MM.1S (cell line): Measurements from ENCODE around the gene MEGF11.

Experiments
- DNase-seq: peaks from one replicate; pipeline ENCODE4 v3.0.0-alpha.2; 2015
- H2AFZ ChIP-seq: fragments of 300-600 bp; sonication (generic); 2 replicates; pipeline ENCODE4 v1.6.0; 2016; ENCODE audit warnings: antibody characterized with exemption, low read length
- H3F3A ChIP-seq: fragments of 300-600 bp; sonication (generic); 2 replicates; pipeline ENCODE4 v1.6.1; 2016; ENCODE audit warnings: mild to moderate bottlenecking, antibody characterized with exemption, low read length, moderate library complexity, mixed read lengths; ENCODE audit not compliant: insufficient read depth
- H3K27ac ChIP-seq: fragments of 300-600 bp; sonication (generic); 2 replicates; pipeline ENCODE4 v1.5.1; 2016; ENCODE audit warnings: mild to moderate bottlenecking, low read length
- H3K27me3 ChIP-seq: fragments of 300-600 bp; sonication (generic); replicated peaks from 2 replicates; pipeline ENCODE4 v1.6.0; 2016; ENCODE audit warnings: low read length; ENCODE audit not compliant: insufficient read depth
- H3K36me3 ChIP-seq: fragments of 300-600 bp; sonication (generic); replicated peaks from 2 replicates; pipeline ENCODE4 v1.6.1; 2016; ENCODE audit warnings: mild to moderate bottlenecking, low read length, mixed read lengths; ENCODE audit not compliant: insufficient read depth
- H3K4me1 ChIP-seq: fragments of 300-600 bp; sonication (generic); 2 replicates; pipeline ENCODE4 v1.6.1; 2016; ENCODE audit warnings: low read length, mixed read lengths
- H3K4me2 ChIP-seq: fragments of 300-600 bp; sonication (generic); 2 replicates; pipeline ENCODE4 v1.6.0; 2016; ENCODE audit warnings: low read depth, low read length
- H3K4me3 ChIP-seq: fragments of 300-600 bp; sonication (generic); 2 replicates; pipeline ENCODE4 v1.5.1; 2016; ENCODE audit warnings: low read length, mixed read lengths
- H3K79me2 ChIP-seq: fragments of 300-600 bp; sonication (generic); 2 replicates; pipeline ENCODE4 v1.6.1; 2016; ENCODE audit warnings: mixed run types, low read length, mixed read lengths
- H3K9ac ChIP-seq: fragments of 300-600 bp; sonication (generic); 2 replicates; pipeline ENCODE4 v1.6.1; 2016; ENCODE audit warnings: low read length, mixed read lengths
- H3K9me2 ChIP-seq: fragments of 300-600 bp; sonication (generic); replicated peaks from 2 replicates; pipeline ENCODE4 v1.6.1; 2016; ENCODE audit warnings: mild to moderate bottlenecking, low read length, mixed read lengths; ENCODE audit not compliant: insufficient read depth
- H3K9me3 ChIP-seq: fragments of 300-600 bp; sonication (generic); replicated peaks from 2 replicates; pipeline ENCODE4 v1.6.1; 2016; ENCODE audit warnings: mild to moderate bottlenecking, low read length, mixed read lengths; ENCODE audit not compliant: insufficient read depth
- H4K20me1 ChIP-seq: fragments of 300-600 bp; sonication (generic); 2 replicates; pipeline ENCODE4 v1.6.1; 2016; ENCODE audit warnings: mild to moderate bottlenecking, low read length, moderate library complexity, mixed read lengths; ENCODE audit not compliant: insufficient read depth
- CTCF ChIP-seq: fragments of 300-600 bp; sonication (generic); IDR thresholded peaks from 2 replicates; pipeline ENCODE4 v1.5.1; 2016; ENCODE audit warnings: antibody characterized with exemption, low read length, mixed read lengths
- EZH2 ChIP-seq: fragments of 300-600 bp; sonication (generic); optimal IDR thresholded peaks from 2 replicates; pipeline ENCODE3; 2017; ENCODE audit warnings: low read depth, mild to moderate bottlenecking, antibody characterized with exemption, low read length, mixed read lengths
- EZH2phosphoT487 ChIP-seq: fragments of 300-600 bp; sonication (generic); IDR thresholded peaks from 2 replicates; pipeline ENCODE4 v1.6.1; 2018; ENCODE audit warnings: antibody characterized with exemption, low read length

Gene MEGF11

GRCh38 chr15:66111363-66111762, 142.2 kb downstream of the MEGF11 start:
- Histone ChIP-seq H3K9me3 (no peaks in the 10 kb centered on the region), H3K4me2 (no peak overlapping the region), H3K9ac (no peak overlapping the region), H3K4me3 (no peak overlapping the region), H3K9me2 (no peaks in the 10 kb centered on the region), H3F3A (no peaks in the 10 kb centered on the region), H2AFZ (no peak overlapping the region), H3K36me3 (no peaks in the 10 kb centered on the region), H3K27me3 (peaks cover 19% of the 10 kb centered on the region; the same call in 1 of the 2 replicates), H3K79me2 (no peaks in the 10 kb centered on the region), H4K20me1 (no peaks in the 10 kb centered on the region), H3K27ac (no peak overlapping the region), H3K4me1 (no peaks in the 10 kb centered on the region)
- no peak for TF ChIP-seq EZH2
- TF ChIP-seq EZH2phosphoT487 = no peak
- TF ChIP-seq CTCF = no peak
- no peak for DNase-seq

- no peak overlapping the region for H3K9ac ChIP-seq
- no peaks in the 10 kb centered on the region for H3K9me3 ChIP-seq
- no peaks in the 10 kb centered on the region for H4K20me1 ChIP-seq
- H3K4me1 ChIP-seq = no peaks in the 10 kb centered on the region
- no peaks in the 10 kb centered on the region for H3K79me2 ChIP-seq
- H3K9me2 ChIP-seq = no peaks in the 10 kb centered on the region
- H3K27ac ChIP-seq = no peak overlapping the region
- peaks cover 19% of the 10 kb centered on the region; the same call in 1 of the 2 replicates for H3K27me3 ChIP-seq
- H3K36me3 ChIP-seq = no peaks in the 10 kb centered on the region
- DNase-seq = no peak
- no peak overlapping the region for H3K4me2 ChIP-seq
- H3K4me3 ChIP-seq = no peak overlapping the region
- H2AFZ ChIP-seq = no peak overlapping the region
- no peaks in the 10 kb centered on the region for H3F3A ChIP-seq
- TF ChIP-seq EZH2phosphoT487 = no peak
- TF ChIP-seq CTCF = no peak
- TF ChIP-seq EZH2 = no peak
These were observed 142.7 kb downstream of the MEGF11 start for GRCh38 chr15:66110864-66111263.

- Histone ChIP-seq H3K4me2 (no peak overlapping the region), H3K9me2 (no peaks in the 10 kb centered on the region), H3K9ac (no peak overlapping the region), H3K9me3 (no peaks in the 10 kb centered on the region), H3K27ac (no peak overlapping the region), H3K27me3 (peaks cover 14% of the 10 kb centered on the region; the same call in 1 of the 2 replicates), H3F3A (no peaks in the 10 kb centered on the region), H4K20me1 (no peaks in the 10 kb centered on the region), H3K4me3 (no peak overlapping the region), H3K4me1 (no peaks in the 10 kb centered on the region), H3K36me3 (no peaks in the 10 kb centered on the region), H3K79me2 (no peaks in the 10 kb centered on the region), H2AFZ (no peak overlapping the region)
- DNase-seq = no peak
- TF ChIP-seq EZH2phosphoT487 (no peak), EZH2 (no peak), CTCF (no peak)
These were observed 143.7 kb downstream of the MEGF11 start for GRCh38 chr15:66109826-66110225.
